ENCODE data around the gene C2orf81.

DNA sequence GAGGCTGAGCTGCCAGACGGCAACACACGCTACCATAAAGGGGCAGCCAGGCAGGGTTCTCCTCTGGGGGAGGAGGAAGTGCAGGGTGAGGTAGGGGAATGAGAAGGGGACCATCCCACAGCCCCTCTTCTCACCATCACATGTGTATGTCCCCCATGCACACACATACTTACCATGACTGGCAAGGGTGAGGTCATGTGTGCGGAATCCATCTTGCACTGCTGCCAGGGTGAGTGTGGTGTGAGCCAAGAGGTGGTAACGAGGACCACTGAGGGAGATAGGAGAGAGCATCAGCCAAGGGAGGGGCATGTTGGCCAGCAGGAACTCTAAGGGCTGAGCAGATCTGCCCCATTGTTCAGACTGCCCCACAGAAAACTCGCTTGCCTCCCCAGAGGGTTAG lies 7.3 kb upstream of the C2orf81 start:
- TF ChIP-seq POLR2AphosphoS5 (IDR thresholded peaks at IDR 0.05; ENCODE audit: borderline replicate concordance, low read depth, low read length) (no peak), EZH2 (IDR thresholded peaks at IDR 0.05) (no peak)
